ENCODE results near the gene GCKR.

GCKR gene

GRCh38 chr2:27489118-27489497, 7.5 kb upstream of the GCKR start:
- Histone ChIP-seq H3K27me3 (peaks cover 2 to 9% (median 6%) of the 10 kb centered on the region in 11 experiments; a peak in 20 of 22 replicates), H3K27ac (peak overlapping the region in 7 of 11 experiments; percentile 6 to 64 (median 25); a peak in 9 of 22 replicates), H3K9ac (peak overlapping the region; percentile 57 to 72 (median 68); a peak in 21 of 22 replicates), H3K4me3 (peak overlapping the region; percentile 63 to 81 (median 70)), H3K9me3 (replicated peaks in 1 of 11) (no peaks in the 10 kb centered on the region), H3K4me1 (peaks cover 15 to 41% (median 28%) of the 10 kb centered on the region in 10 experiments), H3K36me3 (peaks cover 8 to 16% (median 11%) of the 10 kb centered on the region in 11 experiments; a peak in 19 of 22 replicates), H3K4me2 (peak overlapping the region; percentile 80 to 98 (median 95)), H4K20me1 (no peaks in the 10 kb centered on the region)
- TF ChIP-seq Cebpa-rat (IDR thresholded peaks at IDR 0.05) = no peak

DNA sequence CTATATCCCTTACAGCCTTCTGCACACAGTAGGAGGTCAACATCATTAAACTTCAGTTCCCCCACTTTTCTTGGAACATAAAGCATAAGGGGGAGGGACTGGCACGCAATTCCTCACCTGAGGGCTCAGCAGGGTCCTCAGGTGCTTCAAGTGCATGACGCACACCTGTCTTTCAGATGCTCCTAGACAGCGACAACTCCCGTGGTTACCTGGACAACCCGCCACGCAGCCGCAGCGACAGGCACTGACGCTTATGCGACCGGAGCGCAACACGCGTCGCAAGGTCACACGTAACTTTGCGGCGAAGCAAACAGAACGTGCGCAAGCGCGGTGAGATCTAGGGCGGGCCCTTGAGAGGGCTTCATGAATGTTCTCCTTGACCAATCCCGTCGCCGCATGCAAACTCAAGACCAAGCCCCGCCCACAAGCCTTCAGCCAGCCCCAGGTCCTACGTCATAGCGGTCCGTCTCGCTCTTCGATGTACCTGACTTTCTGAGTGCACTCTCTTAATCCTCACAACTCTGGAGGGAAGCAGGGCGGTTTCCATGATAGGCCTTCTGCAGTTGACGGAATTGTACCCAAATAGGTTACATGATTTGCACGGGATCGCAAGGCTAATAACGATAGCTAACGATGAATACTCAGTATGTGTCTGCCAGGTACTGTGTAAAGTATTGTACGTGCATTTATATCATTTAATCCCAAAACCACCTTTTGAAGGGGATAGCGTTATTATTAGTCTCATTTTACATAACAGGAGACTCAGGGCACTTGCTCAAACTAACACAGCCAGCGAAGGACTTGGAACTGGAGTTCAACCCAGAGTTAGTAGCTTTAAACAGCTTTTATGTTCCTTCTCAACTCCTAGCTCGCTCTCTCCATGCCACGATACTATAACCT, 6.9 kb upstream of the GCKR start, which contains the start of gene IFT172:
Gene IFT172, minus strand, starts transcription at position 246 of the 900 bp plus-strand sequence. Its CDS starts 90 bp downstream, at position 156.
- Histone ChIP-seq H3K9ac (peak within 1 kb of the TSS; percentile 57 to 72 (median 68); a peak in 21 of 22 replicates), H3K27ac (peak within 1 kb of the TSS in 7 of 11 experiments; percentile 6 to 64 (median 25); a peak in 9 of 22 replicates), H4K20me1 (no peaks in the 10 kb centered on the region), H3K4me1 (peaks cover 15 to 41% (median 28%) of the 10 kb centered on the region in 10 experiments), H3K4me3 (peak within 1 kb of the TSS; percentile 63 to 81 (median 70)), H3K4me2 (peak within 1 kb of the TSS; percentile 80 to 98 (median 95)), H3K27me3 (peaks cover 8 to 15% (median 13%) of the 10 kb centered on the region in 11 experiments), H3K36me3 (peaks cover 3 to 10% (median 7%) of the 10 kb centered on the region in 11 experiments; a peak in 16 of 22 replicates), H3K9me3 (replicated peaks in 1 of 11) (peaks cover 0 to 6% (median 0%) of the 10 kb centered on the region in 11 experiments; a peak in 3 of 22 replicates)
- no peak for TF ChIP-seq Cebpa-rat (IDR thresholded peaks at IDR 0.05)

- H4K20me1 ChIP-seq = no peaks in the 10 kb centered on the region
- no peak overlapping the region for H3K4me2 ChIP-seq
- no peak overlapping the region for H3K4me3 ChIP-seq
- H3K9me3 ChIP-seq (replicated peaks in 1 of 11) = peaks cover 0 to 8% (median 0%) of the 10 kb centered on the region in 11 experiments; a peak in 3 of 22 replicates
- no peak for TF ChIP-seq Cebpa-rat (IDR thresholded peaks at IDR 0.05)
- peaks cover 21 to 42% (median 34%) of the 10 kb centered on the region in 11 experiments for H3K27me3 ChIP-seq
- no peaks in the 10 kb centered on the region for H3K36me3 ChIP-seq
- no peak overlapping the region for H3K9ac ChIP-seq
- H3K4me1 ChIP-seq = peaks cover 11 to 22% (median 16%) of the 10 kb centered on the region in 10 experiments
- no peak overlapping the region for H3K27ac ChIP-seq
These were observed 4.1 kb upstream of the GCKR start for GRCh38 chr2:27492557-27492956.

- no peak overlapping the region for H3K4me3 ChIP-seq
- TF ChIP-seq Cebpa-rat (IDR thresholded peaks at IDR 0.05) = no peak
- peaks cover 21 to 42% (median 34%) of the 10 kb centered on the region in 11 experiments for H3K27me3 ChIP-seq
- no peaks in the 10 kb centered on the region for H3K36me3 ChIP-seq
- no peak overlapping the region for H3K27ac ChIP-seq
- peaks cover 4 to 10% (median 8%) of the 10 kb centered on the region in 10 experiments; a peak in 19 of 20 replicates for H3K4me1 ChIP-seq
- H3K9me3 ChIP-seq (replicated peaks in 1 of 11) = peaks cover 0 to 8% (median 0%) of the 10 kb centered on the region in 11 experiments; a peak in 3 of 22 replicates
- H3K4me2 ChIP-seq = no peak overlapping the region
- H3K9ac ChIP-seq = no peak overlapping the region
- H4K20me1 ChIP-seq = no peaks in the 10 kb centered on the region
These were observed 2.7 kb upstream of the GCKR start for GRCh38 chr2:27493948-27494283.

GRCh38 chr2:27494284-27494943, 2.2 kb upstream of the GCKR start:
- Histone ChIP-seq H3K27ac (no peak overlapping the region), H3K27me3 (peaks cover 21 to 42% (median 34%) of the 10 kb centered on the region in 11 experiments), H3K9ac (no peak overlapping the region), H3K9me3 (replicated peaks in 1 of 11) (peaks cover 0 to 8% (median 0%) of the 10 kb centered on the region in 11 experiments; a peak in 3 of 22 replicates), H3K4me2 (no peak overlapping the region), H3K4me3 (no peak overlapping the region), H3K4me1 (peaks cover 0 to 5% (median 4%) of the 10 kb centered on the region in 10 experiments; a peak in 8 of 20 replicates), H4K20me1 (no peaks in the 10 kb centered on the region), H3K36me3 (no peaks in the 10 kb centered on the region)
- TF ChIP-seq Cebpa-rat (IDR thresholded peaks at IDR 0.05) = no peak

DNA sequence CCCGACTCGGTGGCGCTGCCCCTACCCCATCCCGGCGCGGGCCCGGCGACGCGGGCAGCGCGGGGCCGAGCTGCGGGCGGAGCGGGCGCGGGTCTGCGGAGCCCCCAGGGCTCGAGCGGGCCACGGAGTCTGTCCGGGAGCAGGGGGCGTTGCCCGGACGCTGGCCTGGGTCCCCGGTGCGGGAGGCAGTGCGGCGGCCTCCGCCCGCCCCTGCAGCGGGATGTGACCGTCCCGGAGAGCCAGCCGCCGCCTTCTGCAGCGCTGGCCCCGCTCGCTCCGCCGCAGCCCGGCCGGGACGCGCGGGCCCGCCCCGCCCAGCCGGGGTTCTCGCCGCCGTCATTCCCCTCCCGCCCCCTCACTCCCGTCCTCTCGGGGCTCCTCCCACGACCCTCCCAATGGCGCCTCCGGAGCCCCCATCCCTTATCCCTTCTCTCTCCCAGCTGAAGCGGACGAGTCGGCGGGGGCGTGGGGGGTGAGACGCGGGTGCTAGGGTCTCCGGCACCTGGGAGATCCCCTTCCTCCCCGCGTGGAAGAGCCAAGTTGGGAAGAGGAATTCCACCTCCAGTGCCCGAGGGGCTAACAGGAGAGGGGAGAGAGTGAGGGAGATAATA, 1.6 kb upstream of the GCKR start, which contains the start of gene FNDC4:
Gene FNDC4, minus strand, starts transcription at position 257 of the 611 bp plus-strand sequence. CDS start 521 bp downstream, outside the sequence.
- Histone ChIP-seq H3K9me3 (replicated peaks in 1 of 11) (peaks cover 0 to 8% (median 0%) of the 10 kb centered on the region in 11 experiments; a peak in 3 of 22 replicates), H3K4me1 (peaks cover 0 to 3% (median 2%) of the 10 kb centered on the region in 10 experiments; a peak in 5 of 20 replicates), H3K9ac (no peak within 1 kb of the TSS), H3K4me2 (no peak within 1 kb of the TSS), H3K27ac (no peak within 1 kb of the TSS), H3K27me3 (peaks cover 21 to 42% (median 34%) of the 10 kb centered on the region in 11 experiments), H4K20me1 (no peaks in the 10 kb centered on the region), H3K36me3 (no peaks in the 10 kb centered on the region), H3K4me3 (no peak within 1 kb of the TSS)
- no peak for TF ChIP-seq Cebpa-rat (IDR thresholded peaks at IDR 0.05)

GRCh38 chr2:27495840-27496356, 741 bp upstream of the GCKR start:
- no peak overlapping the region for H3K27ac ChIP-seq
- no peak overlapping the region for H3K4me2 ChIP-seq

DNA sequence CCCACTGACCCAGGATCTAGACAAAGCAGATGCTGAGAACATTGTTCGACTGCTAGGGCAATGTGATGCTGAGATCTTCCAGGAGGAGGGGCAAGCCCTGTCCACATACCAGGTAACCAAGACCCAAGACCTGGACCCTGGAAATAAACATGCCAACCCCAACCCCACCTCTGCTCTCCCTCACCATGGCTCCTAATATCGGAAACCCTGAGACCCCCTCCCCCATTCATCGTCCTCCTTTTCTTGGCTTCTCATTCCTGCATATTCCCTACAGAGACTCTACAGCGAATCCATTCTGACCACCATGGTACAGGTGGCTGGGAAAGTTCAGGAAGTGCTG, 619 bp downstream of the GCKR start:
- TF ChIP-seq Cebpa-rat (IDR thresholded peaks at IDR 0.05) = no peak
- Histone ChIP-seq H3K27me3 (peaks cover 21 to 42% (median 34%) of the 10 kb centered on the region in 11 experiments), H3K4me2 (no peak overlapping the region)

More at GRCh38 chr2:27495840-27496356, 741 bp upstream of the GCKR start:
- H3K4me1 ChIP-seq = no peaks in the 10 kb centered on the region; a peak in 1 of 20 replicates
- H4K20me1 ChIP-seq = no peaks in the 10 kb centered on the region
- no peak for TF ChIP-seq Cebpa-rat (IDR thresholded peaks at IDR 0.05)
- no peaks in the 10 kb centered on the region for H3K36me3 ChIP-seq
- H3K9me3 ChIP-seq (replicated peaks in 1 of 11) = peaks cover 0 to 8% (median 0%) of the 10 kb centered on the region in 11 experiments; a peak in 3 of 22 replicates
- H3K4me3 ChIP-seq = no peak overlapping the region
- H3K9ac ChIP-seq = no peak overlapping the region
- H3K27me3 ChIP-seq = peaks cover 21 to 42% (median 34%) of the 10 kb centered on the region in 11 experiments

More for the DNA sequence above, 619 bp downstream of the GCKR start:
- Histone ChIP-seq H3K4me1 (no peaks in the 10 kb centered on the region; a peak in 1 of 20 replicates), H3K9me3 (replicated peaks in 1 of 11) (peaks cover 0 to 8% (median 0%) of the 10 kb centered on the region in 11 experiments; a peak in 3 of 22 replicates), H4K20me1 (no peaks in the 10 kb centered on the region), H3K9ac (no peak overlapping the region), H3K4me3 (no peak overlapping the region), H3K27ac (no peak overlapping the region), H3K36me3 (no peaks in the 10 kb centered on the region)

Data from BLaER1 treated with 17β-estradiol and CSF1 and Interleukin-3, amounts not matched to agents 10 nM and 100 nM (cell line).